ENCODE measurements around the gene DNAH5. TPM values are rescaled to one million over a fixed set of nuclear protein-coding genes. Genes with fewer than 3 reads are reported as not detected.

Gene DNAH5
- total and polyA plus RNA-seq, 7 experiments from 2014 or later: not detected

Other genes starting within 250 kb of the DNAH5 start
- gene TRIO, start 198.7 kb upstream of the DNAH5 start, total RNA-seq: 10 to 100 TPM in 2 of 5 experiments, 1 to 10 TPM in 3; 5.5 to 45.9 (median 8.5) TPM
- under 1 TPM; 0.16 to 0.53 TPM for gene TRIO, start 198.7 kb upstream of the DNAH5 start, polyA plus RNA-seq

All from naive thymus-derived CD4-positive, alpha-beta T cell (primary cell).